ENCODE results near the gene TBATA. TPM values are rescaled to one million over a fixed set of nuclear protein-coding genes. Genes with fewer than 3 reads are reported as not detected.

TBATA gene
- polyA plus RNA-seq, 6 donors from 2014 or later: not detected

DNA sequence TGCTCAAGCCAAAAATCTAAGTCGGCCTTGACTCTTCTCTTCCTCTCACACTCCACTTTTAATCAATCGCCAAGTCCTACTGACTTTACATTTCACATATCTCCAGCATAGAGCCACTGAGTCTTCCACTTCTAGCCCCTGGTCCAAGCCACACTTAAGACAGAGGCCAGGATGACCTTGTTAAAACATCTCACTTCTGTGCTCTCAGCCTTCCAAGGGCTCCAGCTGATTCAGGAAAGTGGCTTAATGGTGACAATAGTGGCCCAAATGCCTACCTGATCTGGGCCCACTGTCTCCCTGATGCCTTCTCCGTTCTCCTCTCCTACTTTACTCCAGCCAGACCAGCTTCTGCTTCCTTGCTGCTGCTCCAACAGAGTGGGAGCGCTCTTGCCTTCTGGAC is 4.4 kb downstream of the TBATA start:
- no peak for ATAC-seq (ENCODE audit: low read depth in 2 of 2)
- Mint-ChIP-seq H3K9me3 (no peaks in the 10 kb centered on the region), H3K4me3 (no peak overlapping the region), H3K36me3 (no peaks in the 10 kb centered on the region), H3K27me3 (peaks cover 6 to 15% (median 7%) of the 10 kb centered on the region in 3 donors), H3K4me1 (no peaks in the 10 kb centered on the region), H3K27ac (no peak overlapping the region)
- DNase-seq: no peak

DNA sequence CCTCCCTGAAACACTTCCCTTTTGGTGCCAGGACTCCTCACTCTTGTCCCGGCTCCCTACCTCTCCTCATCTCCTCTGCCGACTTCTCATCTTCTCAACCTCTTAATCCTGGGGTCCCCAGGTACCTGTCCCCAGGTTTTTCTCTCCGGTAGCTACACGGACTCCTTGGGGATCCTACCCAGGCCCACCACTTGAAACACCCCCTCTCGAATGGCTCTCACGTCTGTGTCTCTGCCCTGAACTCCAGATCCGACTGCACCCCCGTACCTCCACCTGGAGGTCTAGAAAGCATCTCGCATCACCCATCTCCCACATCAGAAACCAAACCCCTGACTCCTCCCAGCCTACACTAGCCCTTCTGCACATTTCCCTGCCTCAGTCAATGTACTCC is 4.8 kb downstream of the TBATA start:
- no peaks in the 10 kb centered on the region for H3K4me1 Mint-ChIP-seq

DNA sequence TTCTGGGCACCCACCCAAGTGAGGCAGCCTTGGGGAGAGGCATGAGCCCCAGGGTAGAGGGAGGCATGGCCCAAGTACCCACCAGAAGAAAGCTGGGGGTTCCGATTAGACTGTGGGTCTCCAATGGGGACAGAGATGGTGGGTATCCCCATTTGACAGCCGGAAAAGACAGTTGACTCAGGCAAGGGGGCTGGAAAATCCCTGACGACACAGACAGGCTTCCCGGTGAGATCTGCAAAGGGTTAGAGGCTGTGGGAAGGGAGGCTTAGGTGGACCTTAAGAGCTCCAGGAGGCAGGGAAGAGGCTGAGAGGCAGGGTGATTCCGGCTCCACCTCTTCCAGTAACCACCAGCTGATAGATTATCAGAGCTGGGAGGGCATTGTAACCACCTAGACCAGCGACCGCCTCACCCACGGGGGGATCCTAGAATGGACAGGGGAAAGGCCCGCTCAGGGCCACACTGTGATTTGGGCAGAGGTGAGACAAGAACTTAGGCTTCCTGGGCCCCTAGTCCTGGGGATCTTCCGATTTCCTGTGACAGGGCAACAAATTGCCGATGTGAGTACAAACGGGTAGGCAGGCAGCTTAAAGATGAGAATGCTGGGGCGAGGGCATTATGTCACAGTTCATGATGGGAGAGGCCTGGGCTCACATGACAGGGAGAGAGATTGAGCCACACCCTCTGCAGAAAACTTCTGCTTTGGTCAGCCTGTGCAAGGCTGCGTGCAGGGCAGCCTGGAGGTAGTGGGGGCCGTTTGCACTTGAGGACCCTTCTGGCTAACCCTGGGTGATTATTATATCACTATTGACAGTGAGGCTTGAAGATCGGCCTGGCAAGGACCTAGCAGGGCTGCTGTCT is 5.4 kb downstream of the TBATA start:
- DNase-seq: no peak
- no peak for ATAC-seq (ENCODE audit: low read depth in 2 of 2)
- Mint-ChIP-seq H3K27me3 (peaks cover 6 to 15% (median 7%) of the 10 kb centered on the region in 3 donors), H3K4me1 (no peaks in the 10 kb centered on the region), H3K9me3 (no peaks in the 10 kb centered on the region), H3K36me3 (no peaks in the 10 kb centered on the region), H3K4me3 (peak overlapping the region in 1 of 8 donors; percentile 15), H3K27ac (no peak overlapping the region)

More for the DNA sequence above, 4.8 kb downstream of the TBATA start:
- ATAC-seq (ENCODE audit: low read depth in 2 of 2) (no peak), DNase-seq (no peak)
- Mint-ChIP-seq H3K36me3 (no peaks in the 10 kb centered on the region), H3K27ac (peak overlapping the region in 1 of 6 donors; percentile 28), H3K27me3 (peaks cover 6 to 15% (median 7%) of the 10 kb centered on the region in 3 donors), H3K4me3 (no peak overlapping the region), H3K9me3 (no peaks in the 10 kb centered on the region)

DNA sequence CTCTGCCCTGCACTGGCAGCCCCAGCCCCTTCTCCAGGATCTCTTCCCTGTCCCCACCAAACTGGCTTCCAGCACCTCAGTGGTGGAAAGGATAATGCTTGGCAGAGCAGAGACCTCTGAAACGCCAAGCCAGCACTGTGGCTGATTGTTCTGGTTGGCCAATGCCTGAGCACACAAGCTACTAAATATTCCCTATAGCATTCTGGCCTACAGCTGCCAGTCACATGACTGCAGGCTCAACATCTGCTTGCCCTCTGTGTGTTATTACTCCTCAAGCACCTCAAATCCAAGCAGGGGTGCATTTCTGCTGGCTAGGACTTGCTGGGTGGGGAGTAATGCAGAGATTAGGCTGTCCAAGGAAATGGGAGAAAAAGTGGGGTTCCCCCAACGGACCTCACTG is 6.1 kb downstream of the TBATA start:
- H3K27ac Mint-ChIP-seq: peak overlapping the region in 1 of 6 donors; percentile 40
- DNase-seq (no peak), ATAC-seq (ENCODE audit: low read depth in 2 of 2) (no peak)
- no peaks in the 10 kb centered on the region for H3K4me1 Mint-ChIP-seq
- no peaks in the 10 kb centered on the region for H3K9me3 Mint-ChIP-seq
- H3K27me3 Mint-ChIP-seq: peaks cover 6 to 15% (median 7%) of the 10 kb centered on the region in 3 donors
- no peaks in the 10 kb centered on the region for H3K36me3 Mint-ChIP-seq
- no peak overlapping the region for H3K4me3 Mint-ChIP-seq

DNA sequence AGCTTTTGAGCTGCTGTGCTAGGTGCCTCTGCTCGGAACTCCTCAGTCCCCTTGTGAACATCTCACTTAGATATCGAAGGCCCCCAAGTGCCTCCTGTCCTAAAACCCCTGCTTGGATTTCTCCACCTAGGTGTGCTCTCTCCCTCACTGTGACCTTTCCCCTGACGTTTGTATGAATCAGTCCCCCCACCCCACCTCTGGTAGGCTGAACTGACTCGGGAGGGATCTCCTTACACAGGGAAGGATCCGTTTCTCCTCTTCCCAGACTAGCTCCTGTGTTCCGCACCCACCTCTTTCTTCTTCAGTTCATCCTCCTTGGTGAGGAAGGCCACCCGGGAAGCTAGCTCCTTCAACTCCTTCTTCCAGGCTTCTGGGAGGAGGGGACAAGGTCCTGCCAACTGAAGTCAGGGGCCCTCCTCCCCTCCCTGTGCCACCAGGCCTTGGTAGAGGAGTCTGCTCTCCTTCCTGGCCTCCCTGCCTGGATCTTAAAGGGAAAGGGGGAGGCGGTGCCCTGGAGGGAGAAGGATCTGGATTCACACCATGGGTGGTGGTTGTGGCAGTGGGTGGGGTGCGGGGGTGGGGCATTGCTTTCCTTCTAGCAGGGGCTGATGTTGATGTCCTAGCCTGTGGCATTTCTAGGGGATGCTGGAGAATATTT is 6.8 kb downstream of the TBATA start:
- ATAC-seq (ENCODE audit: low read depth in 2 of 2) (no peak), DNase-seq (no peak)
- H3K4me3 Mint-ChIP-seq: no peak overlapping the region
- no peaks in the 10 kb centered on the region for H3K36me3 Mint-ChIP-seq
- H3K27me3 Mint-ChIP-seq: peaks cover 4 to 14% (median 7%) of the 10 kb centered on the region in 3 donors
- H3K27ac Mint-ChIP-seq: peak overlapping the region in 1 of 6 donors; percentile 40
- H3K9me3 Mint-ChIP-seq: no peaks in the 10 kb centered on the region
- H3K4me1 Mint-ChIP-seq: no peaks in the 10 kb centered on the region

DNA sequence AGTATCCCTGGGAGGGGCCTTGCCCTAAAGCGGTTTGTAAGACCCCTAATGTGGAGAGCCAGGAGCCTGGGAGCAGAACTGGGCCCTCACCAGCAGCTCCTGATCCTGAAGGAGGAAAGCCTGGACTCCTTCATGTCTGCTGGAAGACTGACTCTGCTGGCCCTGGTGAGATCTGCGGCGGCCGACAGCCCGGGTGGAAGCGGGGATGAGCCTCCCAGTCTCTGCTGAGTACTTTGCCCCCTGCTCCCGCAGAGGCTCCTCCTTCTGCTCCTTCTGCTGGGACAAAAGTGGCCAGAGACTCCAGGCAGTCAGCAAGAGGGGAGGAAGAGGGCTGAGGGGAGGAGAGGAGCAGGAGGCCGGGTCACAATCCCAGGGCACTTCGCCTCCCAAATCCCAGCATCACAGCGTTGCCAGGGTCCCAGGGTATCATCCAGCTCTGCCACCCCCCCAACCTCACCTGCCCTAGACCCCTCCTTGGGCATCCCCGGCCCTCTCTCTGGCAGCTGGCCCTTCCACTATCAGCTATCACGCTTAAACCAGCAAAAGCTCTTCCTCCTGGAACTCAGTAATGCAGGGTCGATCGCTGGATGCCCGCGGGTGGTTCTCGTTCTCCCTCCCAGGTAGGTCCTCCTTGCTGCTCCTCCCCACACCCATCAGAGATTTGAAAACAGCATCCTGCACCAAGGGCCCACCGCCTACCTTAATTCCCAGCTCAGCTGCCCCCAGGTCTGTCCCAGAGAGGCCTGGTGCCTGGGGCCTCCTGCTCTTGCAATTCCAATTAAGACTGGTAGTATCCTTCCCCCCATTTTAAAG is 7.9 kb downstream of the TBATA start:
- no peaks in the 10 kb centered on the region for H3K9me3 Mint-ChIP-seq
- no peaks in the 10 kb centered on the region for H3K36me3 Mint-ChIP-seq
- DNase-seq (no peak), ATAC-seq (ENCODE audit: low read depth in 2 of 2) (no peak)
- H3K4me3 Mint-ChIP-seq: peak overlapping the region in 1 of 8 donors; percentile 21
- H3K4me1 Mint-ChIP-seq: no peaks in the 10 kb centered on the region
- H3K27ac Mint-ChIP-seq: no peak overlapping the region
- H3K27me3 Mint-ChIP-seq: peaks cover 0 to 7% (median 7%) of the 10 kb centered on the region in 3 donors

DNA sequence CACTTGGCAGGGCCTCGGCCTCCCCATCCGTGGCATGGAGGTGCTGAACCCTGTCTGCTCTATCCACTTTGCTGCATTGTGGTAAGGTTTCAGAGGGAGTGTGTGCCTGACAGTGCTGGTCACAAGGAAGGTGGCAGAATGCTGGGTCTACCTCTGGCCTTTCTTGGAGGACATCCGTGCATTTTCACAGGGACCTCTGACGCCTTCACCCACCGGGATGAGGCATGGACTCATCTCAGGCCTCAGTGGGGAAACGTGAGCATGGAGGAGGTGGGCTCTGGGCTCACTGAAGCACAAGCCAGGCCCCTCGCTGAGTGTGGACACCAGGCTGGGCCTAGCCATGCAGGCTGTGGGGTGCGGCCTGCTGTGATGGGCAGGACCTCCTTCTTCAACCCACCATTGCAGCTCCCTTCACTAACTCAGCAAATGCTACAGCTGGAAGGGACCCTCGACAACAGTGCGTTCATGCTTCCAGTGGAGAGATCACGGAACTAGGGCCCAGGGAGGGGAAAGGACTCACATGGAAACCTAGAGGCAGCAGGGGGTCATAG is 8.6 kb downstream of the TBATA start:
- ATAC-seq (ENCODE audit: low read depth in 2 of 2) (no peak), DNase-seq (no peak)
- no peaks in the 10 kb centered on the region for H3K36me3 Mint-ChIP-seq
- H3K4me3 Mint-ChIP-seq: no peak overlapping the region
- H3K27ac Mint-ChIP-seq: no peak overlapping the region
- H3K9me3 Mint-ChIP-seq: no peaks in the 10 kb centered on the region
- no peaks in the 10 kb centered on the region for H3K4me1 Mint-ChIP-seq
- H3K27me3 Mint-ChIP-seq: peaks cover 0 to 7% (median 7%) of the 10 kb centered on the region in 3 donors

DNA sequence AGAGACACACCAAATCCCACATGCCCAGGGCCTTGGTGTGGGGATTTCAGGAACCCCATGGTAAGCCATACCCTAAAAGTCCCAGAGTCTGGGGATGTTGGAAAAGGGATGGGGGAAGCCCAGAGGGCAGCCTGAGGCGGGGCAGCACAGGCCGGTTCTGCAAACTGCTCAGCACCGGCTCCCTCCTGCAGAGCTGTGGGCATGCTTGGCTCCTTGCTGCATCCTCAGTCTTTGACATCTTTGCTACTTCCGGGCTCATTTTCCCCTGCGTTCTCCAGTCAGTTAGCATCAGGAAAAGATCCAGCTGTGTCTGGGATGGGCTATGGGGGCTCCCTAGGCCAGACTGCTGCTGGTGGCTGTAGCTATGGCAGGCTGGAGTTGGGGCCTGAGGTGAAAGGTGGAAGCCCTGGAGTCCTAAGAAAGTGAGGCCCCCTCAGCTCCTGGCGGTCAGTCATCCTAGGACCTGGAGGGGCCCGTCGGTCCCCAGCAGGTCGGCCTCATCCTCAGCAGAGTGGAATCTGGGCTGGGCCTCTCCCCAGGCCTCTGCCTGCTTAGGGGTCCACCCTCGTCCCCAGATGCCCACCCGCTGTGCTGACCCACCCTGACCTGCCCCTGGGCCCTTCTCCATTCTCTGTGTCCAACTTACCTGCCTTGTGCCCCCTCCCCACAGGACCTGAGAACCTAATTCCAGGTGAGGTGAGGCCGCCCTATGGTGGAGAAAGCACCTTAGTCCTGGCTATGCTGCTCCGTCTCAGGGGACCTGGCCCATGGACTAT is 9.3 kb downstream of the TBATA start:
- ATAC-seq (ENCODE audit: low read depth in 2 of 2) (no peak), DNase-seq (no peak)
- Mint-ChIP-seq H3K4me1 (no peaks in the 10 kb centered on the region), H3K4me3 (no peak overlapping the region), H3K9me3 (no peaks in the 10 kb centered on the region), H3K36me3 (no peaks in the 10 kb centered on the region), H3K27ac (no peak overlapping the region), H3K27me3 (peaks cover 0 to 6% (median 6%) of the 10 kb centered on the region in 3 donors)

DNA sequence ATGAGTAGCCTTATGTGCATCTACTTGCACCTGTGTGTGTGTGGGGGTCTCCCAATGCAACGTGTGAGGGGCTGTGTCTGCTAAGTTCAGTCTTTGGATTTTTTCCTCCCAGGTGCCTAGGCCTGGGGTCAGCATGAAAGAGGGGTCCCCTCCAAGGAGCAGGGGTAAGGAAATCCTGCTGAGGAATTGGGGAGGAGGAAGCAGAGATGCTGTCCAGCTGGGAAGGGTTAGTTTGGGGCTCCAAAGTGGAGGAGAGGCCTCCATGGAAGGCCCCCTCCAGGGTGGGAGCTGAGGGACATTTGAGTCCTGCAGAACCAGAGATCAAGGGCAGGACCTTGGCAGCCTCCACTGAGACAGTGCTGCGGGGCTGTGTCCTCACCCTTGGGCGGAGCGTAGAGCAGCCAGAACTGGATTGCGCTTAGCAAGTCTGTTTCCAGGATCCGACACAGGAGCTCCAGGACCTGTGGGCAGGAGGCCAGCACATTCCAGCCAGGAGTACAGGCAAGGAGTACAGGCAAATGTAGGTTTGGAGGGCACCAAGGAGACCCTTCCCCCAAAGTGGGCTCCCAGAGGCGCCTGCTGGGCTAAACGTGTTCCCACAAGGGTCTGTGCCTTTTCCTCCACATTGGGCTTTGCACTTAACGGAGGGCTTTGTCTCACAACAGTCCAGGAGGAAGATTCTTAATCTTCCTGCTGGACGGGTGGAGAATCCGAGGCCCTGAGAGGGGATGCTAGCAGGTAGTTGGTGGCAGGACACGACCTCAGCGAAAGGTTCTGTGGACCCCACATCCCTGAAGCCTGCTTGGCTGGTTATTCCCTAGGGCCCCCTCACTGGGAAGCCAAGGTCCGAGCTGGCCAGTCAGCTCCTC is 10.1 kb downstream of the TBATA start:
- no peaks in the 10 kb centered on the region for H3K36me3 Mint-ChIP-seq
- H3K27me3 Mint-ChIP-seq: no peaks in the 10 kb centered on the region
- H3K9me3 Mint-ChIP-seq: no peaks in the 10 kb centered on the region
- no peak for ATAC-seq (ENCODE audit: low read depth in 2 of 2)
- H3K27ac Mint-ChIP-seq: no peak overlapping the region
- H3K4me1 Mint-ChIP-seq: no peaks in the 10 kb centered on the region
- DNase-seq: no peak
- no peak overlapping the region for H3K4me3 Mint-ChIP-seq

DNA sequence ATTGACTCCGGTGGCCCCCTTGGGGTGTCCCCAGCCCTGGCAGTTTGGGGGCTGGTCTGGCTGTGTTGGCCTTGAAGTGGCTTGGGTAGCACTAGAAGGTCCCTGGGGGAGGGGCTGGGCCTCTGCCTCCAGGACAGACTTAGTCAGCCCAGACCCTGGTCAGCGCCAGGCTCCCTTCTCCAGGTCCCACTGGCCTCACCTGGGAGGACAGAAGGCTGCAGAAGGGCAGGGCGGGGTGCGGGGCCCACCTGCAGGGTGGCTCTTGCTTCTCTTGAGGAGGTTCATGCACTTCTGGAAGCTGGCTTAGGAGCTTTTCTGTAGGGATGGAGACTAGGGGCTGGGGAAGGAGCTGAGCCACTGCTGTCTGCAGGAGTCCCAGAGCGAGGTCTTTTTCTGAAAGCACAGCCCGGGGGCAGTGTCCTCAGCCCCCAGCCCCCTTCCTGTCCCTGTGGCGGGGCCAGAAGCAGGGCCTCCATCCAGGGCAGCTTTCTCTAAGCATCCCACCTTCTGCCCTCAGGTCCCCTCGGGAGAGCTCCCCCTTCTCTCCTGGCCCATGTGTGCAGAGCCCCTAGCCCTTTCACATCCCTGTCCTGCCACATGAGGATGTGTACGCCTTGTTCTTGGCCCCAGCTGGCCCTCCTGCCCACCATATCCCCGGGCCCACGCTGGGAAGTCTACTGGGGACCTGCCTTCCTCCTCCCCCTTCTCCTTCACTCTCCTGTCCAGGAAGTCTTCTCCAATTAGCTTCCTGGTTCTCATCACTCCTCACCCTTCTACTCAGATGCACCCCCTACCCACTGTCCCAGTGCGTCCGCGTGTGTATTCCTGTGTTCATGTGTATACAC is 11.0 kb downstream of the TBATA start:
- no peak overlapping the region for H3K4me3 Mint-ChIP-seq
- no peaks in the 10 kb centered on the region for H3K36me3 Mint-ChIP-seq
- no peaks in the 10 kb centered on the region for H3K9me3 Mint-ChIP-seq
- no peaks in the 10 kb centered on the region for H3K4me1 Mint-ChIP-seq
- no peak for ATAC-seq (ENCODE audit: low read depth in 2 of 2)
- DNase-seq: no peak
- H3K27me3 Mint-ChIP-seq: peaks cover 0 to 3% (median 0%) of the 10 kb centered on the region in 3 donors
- no peak overlapping the region for H3K27ac Mint-ChIP-seq

DNA sequence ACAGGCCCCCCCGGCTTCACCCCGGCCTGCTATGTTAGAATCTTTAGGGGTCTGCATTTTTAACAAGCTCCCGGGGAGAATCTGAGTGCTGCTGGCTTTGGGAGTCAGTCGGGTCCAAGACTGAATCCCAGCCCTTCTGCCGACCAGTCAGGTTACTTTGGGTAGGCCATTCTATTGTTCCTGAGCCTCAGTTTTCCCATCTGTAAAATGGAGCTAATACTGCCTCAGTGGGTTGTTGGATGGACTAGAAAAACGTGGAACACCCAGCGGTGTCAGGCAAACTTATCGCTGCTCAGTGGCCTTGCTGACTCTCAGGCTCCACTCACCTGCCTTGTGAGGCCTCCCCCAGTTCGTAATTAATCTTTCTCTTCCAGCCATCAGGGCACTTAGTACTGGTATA is 11.7 kb downstream of the TBATA start:
- Mint-ChIP-seq H3K27me3 (peaks cover 0 to 4% (median 0%) of the 10 kb centered on the region in 3 donors), H3K4me3 (no peak overlapping the region)
- no peak for DNase-seq

More for the DNA sequence above, 11.7 kb downstream of the TBATA start:
- Mint-ChIP-seq H3K9me3 (no peaks in the 10 kb centered on the region), H3K4me1 (no peaks in the 10 kb centered on the region), H3K27ac (no peak overlapping the region), H3K36me3 (no peaks in the 10 kb centered on the region)
- ATAC-seq (ENCODE audit: low read depth in 2 of 2): no peak

All from naive B cell (primary cell).